Sigmoid colon (tissue), 4 donors: Measurements from ENCODE around the gene HSPA1A.

Experiments used
- EP300 ChIP-seq, 4 donors: sonication (generic); formaldehyde crosslinking; IDR thresholded peaks; one replicate each; pipeline ENCODE4 v1.6.1; 2017; ENCODE audit warnings: antibody characterized with exemption in 4 of 4
- POLR2A ChIP-seq, 2 donors: fragments of 450-650 bp; IDR thresholded peaks; one replicate each; pipeline ENCODE4 v1.6.1; 2016; ENCODE audit warnings: antibody characterized with exemption in 2 of 2, mild to moderate bottlenecking in 2 of 2, moderate library complexity in 2 of 2
- POLR2AphosphoS5 ChIP-seq, 4 donors: sonication (generic); formaldehyde crosslinking; IDR thresholded peaks; one replicate each; pipeline ENCODE4 v1.6.1; 2017; ENCODE audit warnings: antibody characterized with exemption in 4 of 4
- TF ChIP-seq, protein P1 (sequence below), 4 experiments: fragments of 450-650 bp in 3 of 4; fragments of 200-600 bp in 1 of 4; IDR thresholded peaks; one replicate each; pipeline ENCODE4 v1.5.1; 2016 to 2019; ENCODE audit warnings: antibody characterized with exemption in 4 of 4, mild to moderate bottlenecking in 3 of 4, moderate library complexity in 2 of 4

DNA sequence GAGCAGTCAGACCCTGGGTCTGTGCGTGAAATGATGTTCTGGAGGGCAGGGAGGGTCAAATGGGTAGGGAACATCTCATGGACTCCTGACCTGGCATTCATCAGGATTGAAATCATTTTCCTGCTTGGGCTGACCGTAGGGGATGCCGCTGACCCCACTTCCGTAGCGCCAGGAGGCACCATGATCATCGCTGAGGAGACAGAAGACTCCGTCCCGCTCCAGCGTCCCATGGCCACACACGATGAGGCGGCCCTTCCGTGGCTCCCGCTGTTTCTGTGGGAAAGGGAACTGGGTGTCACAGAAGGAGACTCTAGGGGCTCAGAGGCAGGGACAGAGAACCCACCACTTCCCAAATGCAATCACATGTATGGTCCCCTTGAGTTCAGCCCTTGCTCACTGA is 45.0 kb downstream of the HSPA1A start:
- TF ChIP-seq, protein P1, sequence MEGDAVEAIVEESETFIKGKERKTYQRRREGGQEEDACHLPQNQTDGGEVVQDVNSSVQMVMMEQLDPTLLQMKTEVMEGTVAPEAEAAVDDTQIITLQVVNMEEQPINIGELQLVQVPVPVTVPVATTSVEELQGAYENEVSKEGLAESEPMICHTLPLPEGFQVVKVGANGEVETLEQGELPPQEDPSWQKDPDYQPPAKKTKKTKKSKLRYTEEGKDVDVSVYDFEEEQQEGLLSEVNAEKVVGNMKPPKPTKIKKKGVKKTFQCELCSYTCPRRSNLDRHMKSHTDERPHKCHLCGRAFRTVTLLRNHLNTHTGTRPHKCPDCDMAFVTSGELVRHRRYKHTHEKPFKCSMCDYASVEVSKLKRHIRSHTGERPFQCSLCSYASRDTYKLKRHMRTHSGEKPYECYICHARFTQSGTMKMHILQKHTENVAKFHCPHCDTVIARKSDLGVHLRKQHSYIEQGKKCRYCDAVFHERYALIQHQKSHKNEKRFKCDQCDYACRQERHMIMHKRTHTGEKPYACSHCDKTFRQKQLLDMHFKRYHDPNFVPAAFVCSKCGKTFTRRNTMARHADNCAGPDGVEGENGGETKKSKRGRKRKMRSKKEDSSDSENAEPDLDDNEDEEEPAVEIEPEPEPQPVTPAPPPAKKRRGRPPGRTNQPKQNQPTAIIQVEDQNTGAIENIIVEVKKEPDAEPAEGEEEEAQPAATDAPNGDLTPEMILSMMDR (IDR thresholded peaks at IDR 0.05): no peak
- TF ChIP-seq EP300 (IDR thresholded peaks at IDR 0.05) (no peak), POLR2A (IDR thresholded peaks at IDR 0.05) (no peak), POLR2AphosphoS5 (IDR thresholded peaks at IDR 0.05) (no peak)
